Measurements from ENCODE around the gene TRAF3IP1.
"Not testable (repeated sequence)": the region's sequence is repeated elsewhere in the genome, so short reads cannot be mapped to it uniquely, and the experiment has no call there.

The TRAF3IP1 gene

DNA sequence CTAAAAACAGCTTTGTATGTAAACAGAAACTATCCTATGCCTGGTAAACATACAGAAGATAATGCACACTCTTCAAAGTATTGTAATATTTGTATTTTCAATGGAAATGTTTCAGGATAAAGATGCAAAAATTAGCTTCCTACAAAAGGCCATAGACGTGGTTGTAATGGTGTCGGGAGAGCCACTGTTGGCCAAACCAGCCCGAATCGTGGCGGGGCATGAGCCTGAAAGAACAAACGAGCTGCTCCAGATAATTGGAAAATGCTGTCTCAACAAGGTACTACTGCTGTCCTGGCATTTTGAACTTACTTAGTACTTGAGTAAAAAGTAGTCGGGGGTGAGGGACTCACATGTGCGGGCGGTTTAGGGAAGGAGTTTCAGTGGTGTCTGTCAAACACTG is 5.4 kb downstream of the TRAF3IP1 start:
- in situ Hi-C loops (cut with MboI; ENCODE audit: low sequenced_read_pairs, unreplicated experiment) = no loop called here
- TF ChIP-seq, protein P1, sequence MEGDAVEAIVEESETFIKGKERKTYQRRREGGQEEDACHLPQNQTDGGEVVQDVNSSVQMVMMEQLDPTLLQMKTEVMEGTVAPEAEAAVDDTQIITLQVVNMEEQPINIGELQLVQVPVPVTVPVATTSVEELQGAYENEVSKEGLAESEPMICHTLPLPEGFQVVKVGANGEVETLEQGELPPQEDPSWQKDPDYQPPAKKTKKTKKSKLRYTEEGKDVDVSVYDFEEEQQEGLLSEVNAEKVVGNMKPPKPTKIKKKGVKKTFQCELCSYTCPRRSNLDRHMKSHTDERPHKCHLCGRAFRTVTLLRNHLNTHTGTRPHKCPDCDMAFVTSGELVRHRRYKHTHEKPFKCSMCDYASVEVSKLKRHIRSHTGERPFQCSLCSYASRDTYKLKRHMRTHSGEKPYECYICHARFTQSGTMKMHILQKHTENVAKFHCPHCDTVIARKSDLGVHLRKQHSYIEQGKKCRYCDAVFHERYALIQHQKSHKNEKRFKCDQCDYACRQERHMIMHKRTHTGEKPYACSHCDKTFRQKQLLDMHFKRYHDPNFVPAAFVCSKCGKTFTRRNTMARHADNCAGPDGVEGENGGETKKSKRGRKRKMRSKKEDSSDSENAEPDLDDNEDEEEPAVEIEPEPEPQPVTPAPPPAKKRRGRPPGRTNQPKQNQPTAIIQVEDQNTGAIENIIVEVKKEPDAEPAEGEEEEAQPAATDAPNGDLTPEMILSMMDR (IDR thresholded peaks at IDR 0.05; ENCODE audit: borderline replicate concordance, control extremely low read depth, extremely low read depth, insufficient read depth, missing control alignments) = no peak
- DNase-seq (ENCODE audit: low spot score) = no peak

DNA sequence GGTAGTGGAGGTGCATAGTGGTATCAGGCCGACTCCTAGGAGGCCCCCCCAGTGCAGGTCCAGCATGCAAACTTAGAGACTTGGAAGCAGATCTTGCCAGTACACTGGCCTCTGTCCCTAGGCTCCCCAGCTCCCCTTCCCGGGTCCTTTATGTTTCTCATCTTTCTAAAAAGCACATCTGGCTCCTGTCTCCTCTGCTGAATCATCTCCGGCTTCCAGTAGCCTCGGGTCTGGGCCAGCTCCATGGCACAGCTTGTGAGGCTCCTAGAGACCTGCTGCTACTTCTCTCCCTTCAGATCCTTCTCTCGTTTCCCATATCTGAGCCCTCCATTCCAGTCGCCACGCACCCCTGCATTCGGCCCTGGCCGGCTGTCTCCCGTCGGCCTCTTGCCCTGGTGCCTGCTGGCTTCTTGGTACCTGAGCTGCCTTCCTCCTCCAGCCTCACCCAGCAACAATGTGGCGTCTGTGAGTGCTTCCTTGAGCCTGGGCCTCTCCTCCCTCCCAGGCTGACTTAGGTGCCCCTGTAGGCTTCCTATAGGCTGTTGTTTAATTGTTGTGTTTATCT is 6.6 kb downstream of the TRAF3IP1 start:
- in situ Hi-C loops (cut with MboI; ENCODE audit: low sequenced_read_pairs, unreplicated experiment) = no loop called here
- TF ChIP-seq, protein P1 (IDR thresholded peaks at IDR 0.05; ENCODE audit: borderline replicate concordance, control extremely low read depth, extremely low read depth, insufficient read depth, missing control alignments) = no peak
- no peak for DNase-seq (ENCODE audit: low spot score)

DNA sequence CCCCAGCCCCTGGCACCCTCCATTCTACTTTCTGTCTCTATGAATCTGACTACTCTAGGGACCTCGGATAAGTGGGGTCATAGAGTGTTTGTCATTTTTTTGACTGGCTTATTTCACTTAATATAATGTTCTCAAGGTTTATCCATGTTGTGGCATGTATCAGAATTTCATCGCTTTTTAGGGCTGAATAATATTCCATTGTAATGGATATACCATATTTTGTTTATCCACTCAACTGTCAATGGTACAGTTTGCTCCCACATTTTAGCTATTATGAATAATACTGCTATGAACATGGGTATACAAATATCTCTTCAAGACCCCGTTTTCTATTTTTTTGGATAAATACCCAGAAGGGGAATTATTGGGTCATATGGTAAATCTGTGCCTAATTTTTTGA is 7.4 kb downstream of the TRAF3IP1 start:
- TF ChIP-seq, protein P1 (IDR thresholded peaks at IDR 0.05; ENCODE audit: borderline replicate concordance, control extremely low read depth, extremely low read depth, insufficient read depth, missing control alignments) = no peak
- DNase-seq (ENCODE audit: low spot score) = no peak
- in situ Hi-C loops (cut with MboI; ENCODE audit: low sequenced_read_pairs, unreplicated experiment) = no loop called here

DNA sequence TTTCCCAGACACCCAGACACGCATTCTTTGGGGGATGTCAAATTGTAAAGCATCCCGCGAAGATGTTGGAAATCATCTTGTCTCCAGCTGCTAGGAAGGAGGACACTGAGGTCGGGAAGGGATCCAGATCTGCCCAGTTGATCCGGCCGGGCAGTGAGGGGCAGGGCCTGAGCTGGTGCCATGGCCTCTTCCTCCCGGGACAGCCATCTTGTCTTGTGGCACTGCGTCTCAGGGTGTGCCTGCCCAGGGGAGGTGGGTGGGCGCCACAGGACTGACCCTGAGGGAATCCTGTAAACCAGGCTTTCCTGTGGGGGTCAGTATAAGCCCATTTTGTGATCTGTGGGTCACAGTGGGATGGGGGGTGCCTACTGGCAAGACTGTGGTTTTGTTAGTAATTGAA is 10.1 kb downstream of the TRAF3IP1 start:
- no peak for DNase-seq (ENCODE audit: low spot score)
- in situ Hi-C loops (cut with MboI; ENCODE audit: low sequenced_read_pairs, unreplicated experiment) = no loop called here
- TF ChIP-seq, protein P1 (IDR thresholded peaks at IDR 0.05; ENCODE audit: borderline replicate concordance, control extremely low read depth, extremely low read depth, insufficient read depth, missing control alignments) = no peak

DNA sequence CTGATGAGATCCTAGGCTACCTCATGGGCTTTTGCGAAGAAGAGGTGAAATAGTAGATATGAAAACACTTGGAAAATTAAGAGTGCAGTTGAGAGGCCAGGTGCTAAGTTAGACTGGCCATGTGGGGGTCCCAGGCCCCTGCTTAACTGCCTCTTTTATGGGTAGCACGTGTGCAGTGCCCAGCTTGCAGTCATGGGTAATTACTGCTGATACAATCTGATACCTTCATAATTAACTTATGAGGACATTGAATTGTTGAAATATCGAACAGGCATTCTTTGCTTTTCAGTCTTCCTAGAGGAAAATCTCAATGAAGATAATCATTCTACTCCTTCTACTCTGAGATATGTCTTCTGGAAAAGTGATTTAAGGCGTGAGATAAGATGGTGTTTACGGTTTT is 11.6 kb downstream of the TRAF3IP1 start:
- in situ Hi-C loops (cut with MboI; ENCODE audit: low sequenced_read_pairs, unreplicated experiment) = no loop called here
- no peak for DNase-seq (ENCODE audit: low spot score)
- TF ChIP-seq, protein P1 (IDR thresholded peaks at IDR 0.05; ENCODE audit: borderline replicate concordance, control extremely low read depth, extremely low read depth, insufficient read depth, missing control alignments) = no peak

DNA sequence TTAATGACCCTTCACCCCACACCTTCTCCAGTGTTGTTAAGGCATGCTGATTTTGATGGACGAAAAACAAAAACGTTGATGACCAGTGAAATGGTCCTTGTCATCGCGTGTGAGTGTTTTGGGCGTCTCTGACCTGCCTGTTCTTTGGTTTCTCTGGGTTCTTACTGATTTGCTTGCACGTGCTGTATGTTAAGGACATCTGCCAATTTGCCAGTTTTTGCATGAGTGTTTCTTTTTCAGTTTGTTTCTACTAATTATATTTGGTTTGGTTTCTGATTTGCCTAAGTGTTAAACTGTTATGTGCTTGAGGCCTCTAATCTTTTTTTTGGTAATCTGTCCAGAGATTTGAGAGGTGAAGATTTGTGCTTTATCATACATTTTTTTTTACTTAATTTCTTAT is 14.6 kb downstream of the TRAF3IP1 start:
- no peak for DNase-seq (ENCODE audit: low spot score)
- in situ Hi-C loops (cut with MboI; ENCODE audit: low sequenced_read_pairs, unreplicated experiment) = no loop called here
- TF ChIP-seq, protein P1 (IDR thresholded peaks at IDR 0.05; ENCODE audit: borderline replicate concordance, control extremely low read depth, extremely low read depth, insufficient read depth, missing control alignments) = no peak

DNA sequence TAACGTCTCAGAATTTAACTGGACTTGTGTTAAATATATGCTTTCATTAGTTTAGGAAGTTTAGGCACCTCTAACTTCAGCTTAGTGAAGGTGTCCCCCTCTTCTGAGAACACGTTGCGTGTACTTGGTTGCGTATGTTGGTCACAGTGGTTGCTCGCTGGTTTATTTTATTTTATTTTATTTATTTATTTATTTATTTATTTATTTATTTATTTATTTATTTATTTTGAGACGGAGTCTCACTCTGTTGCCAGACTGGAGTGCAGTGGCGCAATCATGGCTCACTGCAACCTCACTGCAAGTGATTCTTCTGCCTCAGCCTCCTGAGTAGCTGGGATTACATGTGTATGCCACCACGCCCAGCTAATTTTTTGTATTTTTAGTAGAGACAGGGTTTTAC is 15.3 kb downstream of the TRAF3IP1 start:
- DNase-seq (ENCODE audit: low spot score); in situ Hi-C loops (cut with MboI; ENCODE audit: low sequenced_read_pairs, unreplicated experiment): not testable (repeated sequence)
